ENCODE data around the gene CFAP157. TPM values are rescaled to one million over a fixed set of nuclear protein-coding genes. Genes with fewer than 3 reads are reported as not detected.

Gene CFAP157
- total RNA-seq, 1 donor from 2014 or later, result 25.9 TPM

DNA sequence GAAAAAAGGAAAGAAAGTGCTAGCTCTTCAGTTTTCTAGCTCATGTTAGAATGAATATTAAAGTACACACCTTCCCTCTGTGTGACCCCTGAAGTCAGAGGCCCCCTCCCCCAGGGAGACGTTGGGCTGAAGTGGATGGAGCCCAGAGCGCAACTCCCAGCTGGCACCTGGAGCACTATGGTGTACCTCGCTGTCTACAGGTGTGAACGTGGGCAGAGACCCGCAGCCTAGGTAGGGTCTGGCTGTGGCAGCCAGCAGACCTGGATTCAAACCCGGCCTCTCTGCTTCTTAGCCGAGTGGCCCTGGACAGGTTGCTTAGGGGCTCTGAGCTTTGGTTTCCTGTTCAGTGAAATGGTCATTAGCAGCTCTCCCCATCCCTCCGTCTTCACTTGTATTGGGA, 22.0 kb downstream of the CFAP157 start:
- H3K27me3 ChIP-seq (ENCODE audit: low read depth), result no peaks in the 10 kb centered on the region
- H3K36me3 ChIP-seq, result peaks cover 22% of the 10 kb centered on the region
- intact Hi-C loops (cut with DNase I), result no loop called here
- no peak overlapping the region for H3K27ac ChIP-seq
- no peak overlapping the region for H3K4me3 ChIP-seq
- H3K4me1 ChIP-seq, result peaks cover 12% of the 10 kb centered on the region
- H3K9me3 ChIP-seq, result no peaks in the 10 kb centered on the region
- DNase-seq, result no peak
- no peak for ATAC-seq
- TF ChIP-seq, protein P1, sequence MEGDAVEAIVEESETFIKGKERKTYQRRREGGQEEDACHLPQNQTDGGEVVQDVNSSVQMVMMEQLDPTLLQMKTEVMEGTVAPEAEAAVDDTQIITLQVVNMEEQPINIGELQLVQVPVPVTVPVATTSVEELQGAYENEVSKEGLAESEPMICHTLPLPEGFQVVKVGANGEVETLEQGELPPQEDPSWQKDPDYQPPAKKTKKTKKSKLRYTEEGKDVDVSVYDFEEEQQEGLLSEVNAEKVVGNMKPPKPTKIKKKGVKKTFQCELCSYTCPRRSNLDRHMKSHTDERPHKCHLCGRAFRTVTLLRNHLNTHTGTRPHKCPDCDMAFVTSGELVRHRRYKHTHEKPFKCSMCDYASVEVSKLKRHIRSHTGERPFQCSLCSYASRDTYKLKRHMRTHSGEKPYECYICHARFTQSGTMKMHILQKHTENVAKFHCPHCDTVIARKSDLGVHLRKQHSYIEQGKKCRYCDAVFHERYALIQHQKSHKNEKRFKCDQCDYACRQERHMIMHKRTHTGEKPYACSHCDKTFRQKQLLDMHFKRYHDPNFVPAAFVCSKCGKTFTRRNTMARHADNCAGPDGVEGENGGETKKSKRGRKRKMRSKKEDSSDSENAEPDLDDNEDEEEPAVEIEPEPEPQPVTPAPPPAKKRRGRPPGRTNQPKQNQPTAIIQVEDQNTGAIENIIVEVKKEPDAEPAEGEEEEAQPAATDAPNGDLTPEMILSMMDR (IDR thresholded peaks at IDR 0.05), result no peak

GRCh38 chr9:127729522-127730256, 22.9 kb downstream of the CFAP157 start:
- TF ChIP-seq, protein P1 (IDR thresholded peaks at IDR 0.05), result no peak
- ATAC-seq (no peak), DNase-seq (no peak)
- Histone ChIP-seq H3K4me3 (no peak overlapping the region), H3K4me1 (peaks cover 13% of the 10 kb centered on the region), H3K36me3 (peaks cover 22% of the 10 kb centered on the region), H3K9me3 (no peaks in the 10 kb centered on the region), H3K27ac (no peak overlapping the region), H3K27me3 (ENCODE audit: low read depth) (no peaks in the 10 kb centered on the region)
- intact Hi-C loops (cut with DNase I), result loop anchor here (10.0 kb wide), 1 partner anchor 135 kb away; no protein-coding TSS in a partner anchor

- H3K27ac ChIP-seq, result no peak overlapping the region
- no peak overlapping the region for H3K4me3 ChIP-seq
- TF ChIP-seq, protein P1 (IDR thresholded peaks at IDR 0.05), result no peak
- intact Hi-C loops (cut with DNase I), result loop anchor here (10.0 kb wide), 1 partner anchor 135 kb away; no protein-coding TSS in a partner anchor
- H3K27me3 ChIP-seq (ENCODE audit: low read depth), result no peaks in the 10 kb centered on the region
- no peaks in the 10 kb centered on the region for H3K9me3 ChIP-seq
- DNase-seq (no peak), ATAC-seq (no peak)
- peaks cover 11% of the 10 kb centered on the region for H3K4me1 ChIP-seq
- peaks cover 22% of the 10 kb centered on the region for H3K36me3 ChIP-seq
These were observed 23.5 kb downstream of the CFAP157 start for GRCh38 chr9:127730262-127730661.

DNA sequence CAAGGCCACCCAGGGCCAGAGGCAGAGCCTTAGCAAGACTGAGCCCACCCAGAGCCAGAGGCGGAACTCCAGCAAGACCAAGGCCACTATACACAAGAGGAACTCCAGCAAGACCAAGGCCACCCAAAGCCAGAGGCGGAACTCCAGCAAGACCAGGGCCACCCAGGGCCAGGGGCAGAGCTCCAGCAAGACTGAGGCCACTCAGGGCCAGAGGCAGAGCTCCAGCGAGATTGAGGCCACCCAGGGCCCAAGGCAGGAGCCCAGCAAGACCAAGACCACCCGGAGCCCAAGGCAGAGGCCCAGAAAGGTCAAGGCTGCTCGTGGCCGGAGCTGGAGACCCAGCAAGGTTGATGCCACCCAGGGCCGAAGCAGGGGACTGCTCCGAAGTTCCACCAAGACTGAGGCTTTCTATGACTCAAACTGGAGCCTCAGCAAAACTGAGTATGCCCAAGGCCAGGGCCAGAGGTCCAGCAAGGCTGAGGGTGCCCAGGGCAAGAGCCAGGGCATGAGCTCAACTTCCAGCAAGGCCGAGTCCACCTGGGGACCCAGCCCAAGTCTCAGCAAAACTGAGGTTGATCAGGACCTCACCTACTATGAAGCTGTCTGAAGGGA, 24.1 kb downstream of the CFAP157 start:
- H3K4me1 ChIP-seq, result peaks cover 11% of the 10 kb centered on the region
- TF ChIP-seq, protein P1 (IDR thresholded peaks at IDR 0.05), result no peak
- no peak overlapping the region for H3K27ac ChIP-seq
- H3K36me3 ChIP-seq, result peaks cover 22% of the 10 kb centered on the region
- intact Hi-C loops (cut with DNase I), result loop anchor here (10.0 kb wide), 1 partner anchor 136 kb away; no protein-coding TSS in a partner anchor
- no peak overlapping the region for H3K4me3 ChIP-seq
- no peak for DNase-seq
- H3K9me3 ChIP-seq, result no peaks in the 10 kb centered on the region
- no peak for ATAC-seq
- no peaks in the 10 kb centered on the region for H3K27me3 ChIP-seq (ENCODE audit: low read depth)

DNA sequence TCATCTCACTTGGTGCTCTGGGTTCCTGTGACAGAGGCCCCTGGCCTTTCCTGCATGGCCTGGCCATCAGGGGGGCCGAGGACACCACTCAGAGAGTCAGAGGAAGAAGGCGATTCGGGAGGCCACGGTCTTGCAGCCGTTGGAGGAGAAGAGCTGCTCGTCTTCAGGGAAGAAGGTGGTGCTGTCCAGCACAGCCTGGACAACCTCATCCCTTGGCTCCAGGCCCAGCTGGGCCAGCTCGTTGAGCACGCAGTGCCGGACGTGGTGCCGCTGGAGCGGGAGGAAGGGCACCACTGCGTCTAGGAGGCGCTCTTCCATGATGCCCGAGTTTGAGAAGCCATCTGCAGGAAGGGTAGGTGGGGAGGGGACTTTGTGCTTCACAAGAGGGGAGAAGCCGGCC, 25.1 kb downstream of the CFAP157 start:
- no peak overlapping the region for H3K27ac ChIP-seq
- intact Hi-C loops (cut with DNase I), result loop anchor here (10.0 kb wide), 1 partner anchor 137 kb away; no protein-coding TSS in a partner anchor
- no peak for DNase-seq
- peaks cover 22% of the 10 kb centered on the region for H3K36me3 ChIP-seq
- peaks cover 11% of the 10 kb centered on the region for H3K4me1 ChIP-seq
- no peaks in the 10 kb centered on the region for H3K9me3 ChIP-seq
- no peaks in the 10 kb centered on the region for H3K27me3 ChIP-seq (ENCODE audit: low read depth)
- TF ChIP-seq, protein P1 (IDR thresholded peaks at IDR 0.05), result no peak
- ATAC-seq, result no peak
- no peak overlapping the region for H3K4me3 ChIP-seq

All from lower lobe of right lung (tissue), 2 donors.